Jurkat, Clone E6-1 (cell line): Measurements from ENCODE around the gene GEMIN2.
A peak's percentile ranks its signal among the peaks of the same experiment; 100 is the strongest.
"Not testable (repeated sequence)": the region's sequence is repeated elsewhere in the genome, so short reads cannot be mapped to it uniquely, and the experiment has no call there.

Experiments used
- DNase-seq: peaks from one replicate; pipeline ENCODE4 v3.0.0-alpha.2; 2011; ENCODE audit warnings: low read depth, low spot score
- H3K4me3 ChIP-seq: 2 replicates; pipeline ENCODE4 v1.5.1; 2011; ENCODE audit warnings: mild to moderate bottlenecking, low read length, control low read depth, moderate library complexity

Gene GEMIN2

DNA sequence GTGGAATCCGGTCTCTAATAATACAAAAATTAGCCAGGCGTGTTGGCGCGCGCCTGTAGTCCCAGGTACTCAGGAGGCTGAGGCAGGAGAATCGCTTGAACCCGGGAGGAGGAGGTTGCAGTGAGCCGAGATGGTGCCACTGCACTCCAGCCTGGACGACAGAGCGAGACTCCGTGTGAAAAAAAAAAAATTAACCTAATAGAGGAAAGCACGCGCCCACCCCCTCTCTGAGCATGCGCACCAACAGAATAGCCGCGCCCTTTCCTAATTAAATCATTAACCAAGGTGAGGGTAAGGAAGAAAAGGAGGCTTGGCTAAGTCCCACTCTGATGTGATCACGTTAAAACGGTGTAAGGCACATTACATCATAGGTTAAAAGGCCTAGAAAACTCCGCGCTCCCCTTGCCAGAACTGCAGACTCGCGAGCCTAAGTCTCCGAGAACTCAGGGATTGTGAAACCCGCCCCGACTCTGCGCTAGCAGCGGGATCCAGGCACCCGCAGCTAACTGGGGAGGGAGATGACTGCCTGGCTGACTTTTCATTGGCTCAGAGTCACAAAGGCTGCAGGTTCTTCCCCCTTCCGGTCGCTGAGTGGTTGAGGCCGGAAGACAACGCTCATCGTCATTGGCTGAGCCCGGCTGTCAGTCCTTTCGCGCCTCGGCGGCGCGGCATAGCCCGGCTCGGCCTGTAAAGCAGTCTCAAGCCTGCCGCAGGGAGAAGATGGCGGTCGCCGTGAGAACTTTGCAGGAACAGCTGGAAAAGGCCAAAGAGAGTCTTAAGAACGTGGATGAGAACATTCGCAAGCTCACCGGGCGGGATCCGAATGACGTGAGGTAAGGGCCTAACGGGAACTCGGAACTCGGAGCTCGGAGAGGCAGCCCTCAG lies 60.7 kb downstream of the GEMIN2 start, which contains the start of gene PNN:
Gene PNN (plus strand): TSS at position 695 of the 885 bp plus-strand sequence. CDS start 26 bp downstream, at position 721.
- H3K4me3 ChIP-seq: peak within 1 kb of the TSS; percentile 96
- peak; percentile 100 for DNase-seq

DNA sequence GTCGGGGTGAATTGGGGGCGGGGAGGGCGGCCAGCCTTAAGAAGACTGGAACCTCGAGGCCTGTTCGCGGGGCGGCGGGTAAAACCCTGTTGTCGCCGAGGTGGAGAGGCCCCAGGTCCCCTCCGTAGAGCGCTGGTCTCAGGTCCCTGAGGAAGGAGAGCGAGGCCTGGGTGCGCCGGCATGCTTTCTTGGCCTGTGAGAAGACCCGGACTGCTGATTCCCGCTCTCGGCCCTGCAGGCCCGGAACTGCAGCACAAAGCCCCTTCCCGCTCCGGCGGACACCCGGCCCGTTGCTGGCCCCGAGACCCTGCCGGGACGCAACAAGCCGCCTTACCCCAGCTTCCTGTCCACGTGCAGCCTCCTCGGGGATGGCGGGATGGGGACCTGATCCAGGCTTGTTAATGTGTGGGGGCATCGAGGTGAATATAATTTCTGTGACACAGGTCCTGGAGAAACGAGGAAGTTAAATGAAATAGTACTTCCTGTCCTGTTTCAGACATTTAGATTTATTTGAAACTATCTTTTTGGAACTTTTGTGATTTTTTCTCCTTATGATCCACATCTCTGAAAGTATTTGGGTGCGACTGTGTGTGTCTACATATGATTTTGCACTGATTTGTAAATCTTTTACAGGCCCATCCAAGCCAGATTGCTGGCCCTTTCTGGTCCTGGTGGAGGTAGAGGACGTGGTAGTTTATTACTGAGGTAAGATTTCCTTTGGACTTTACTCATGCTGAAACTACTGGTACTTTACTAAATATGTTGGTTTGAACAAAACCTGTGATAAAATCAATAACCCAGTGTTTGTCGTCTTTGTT lies 61.5 kb downstream of the GEMIN2 start:
- H3K4me3 ChIP-seq: peak overlapping the region; percentile 96
- no peak for DNase-seq

DNA sequence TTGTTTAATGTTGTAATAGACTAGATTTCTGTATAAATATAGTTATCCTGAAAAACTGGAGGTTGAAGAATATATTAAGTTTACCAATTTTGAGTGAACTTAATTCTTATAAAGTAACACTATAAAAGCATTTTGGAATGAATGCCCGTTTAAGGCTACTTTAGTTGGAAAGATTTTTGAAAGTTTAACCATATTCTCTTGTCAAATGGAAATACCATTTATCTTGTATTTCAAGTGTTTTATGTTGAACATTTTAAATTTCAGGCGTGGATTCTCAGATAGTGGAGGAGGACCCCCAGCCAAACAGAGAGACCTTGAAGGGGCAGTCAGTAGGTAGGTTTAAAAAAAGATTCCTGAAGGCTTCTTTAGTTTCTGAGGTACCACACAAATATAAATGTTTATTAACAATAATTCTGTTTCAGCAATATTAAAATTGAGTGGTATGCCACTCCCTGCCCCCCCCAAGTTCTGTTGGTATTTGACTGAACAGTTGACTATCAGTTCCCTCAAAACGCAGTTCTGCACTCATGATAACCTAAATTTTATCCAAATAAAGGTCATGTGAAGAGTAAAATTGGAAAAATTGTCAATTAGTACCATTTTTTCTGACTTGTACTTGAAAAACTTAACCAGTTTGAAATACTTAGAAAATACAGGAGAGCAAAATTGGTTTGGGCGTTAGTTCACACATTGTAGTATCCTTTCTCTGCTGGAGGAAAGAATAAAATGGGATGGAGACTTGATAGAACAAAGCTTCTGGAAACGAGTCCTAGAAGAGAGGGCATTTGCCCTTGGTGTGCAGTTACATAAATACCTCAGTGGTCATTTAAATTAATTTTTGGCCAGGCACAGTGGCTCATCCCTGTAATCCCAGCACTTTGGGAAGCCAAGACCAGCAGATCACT lies 62.4 kb downstream of the GEMIN2 start:
- no peak for DNase-seq
- peak overlapping the region; percentile 96 for H3K4me3 ChIP-seq

DNA sequence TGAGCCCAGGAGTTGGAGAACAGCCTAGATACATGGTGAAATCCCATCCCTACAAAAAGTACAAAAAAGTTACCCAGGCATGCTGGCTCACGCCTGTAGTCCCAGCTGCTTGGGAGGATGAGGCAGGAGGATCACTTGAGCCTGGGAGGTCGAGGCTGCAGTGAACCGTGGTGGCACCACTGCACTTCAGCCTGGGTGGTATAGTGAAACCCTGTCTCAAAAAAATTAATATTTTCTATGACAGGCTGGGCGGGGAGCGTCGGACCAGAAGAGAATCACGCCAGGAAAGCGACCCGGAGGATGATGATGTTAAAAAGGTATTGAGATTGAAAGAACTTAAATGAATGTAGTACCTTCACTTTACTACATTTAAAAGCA lies 63.0 kb downstream of the GEMIN2 start:
- H3K4me3 ChIP-seq: no peak overlapping the region
- no peak for DNase-seq

DNA sequence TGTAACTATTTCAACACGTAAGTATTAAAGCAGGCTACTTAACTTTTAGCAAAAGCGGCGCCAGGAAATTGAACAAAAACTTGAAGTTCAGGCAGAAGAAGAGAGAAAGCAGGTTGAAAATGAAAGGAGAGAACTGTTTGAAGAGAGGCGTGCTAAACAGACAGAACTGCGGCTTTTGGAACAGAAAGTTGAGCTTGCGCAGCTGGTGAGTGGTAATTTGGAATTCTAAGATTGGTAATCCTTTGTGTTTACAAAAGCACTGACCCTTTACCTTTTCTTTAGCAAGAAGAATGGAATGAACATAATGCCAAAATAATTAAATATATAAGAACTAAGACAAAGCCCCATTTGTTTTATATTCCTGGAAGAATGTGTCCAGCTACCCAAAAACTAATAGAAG lies 64.9 kb downstream of the GEMIN2 start:
- no peak overlapping the region for H3K4me3 ChIP-seq
- DNase-seq: no peak

DNA sequence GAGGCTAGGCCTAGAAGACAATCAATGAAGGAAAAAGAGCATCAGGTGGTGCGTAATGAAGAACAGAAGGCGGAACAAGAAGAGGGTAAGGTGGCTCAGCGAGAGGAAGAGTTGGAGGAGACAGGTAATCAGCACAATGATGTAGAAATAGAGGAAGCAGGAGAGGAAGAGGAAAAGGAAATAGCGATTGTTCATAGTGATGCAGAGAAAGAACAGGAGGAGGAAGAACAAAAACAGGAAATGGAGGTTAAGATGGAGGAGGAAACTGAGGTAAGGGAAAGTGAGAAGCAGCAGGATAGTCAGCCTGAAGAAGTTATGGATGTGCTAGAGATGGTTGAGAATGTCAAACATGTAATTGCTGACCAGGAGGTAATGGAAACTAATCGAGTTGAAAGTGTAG lies 66.4 kb downstream of the GEMIN2 start:
- H3K4me3 ChIP-seq: no peak overlapping the region
- DNase-seq: no peak

DNA sequence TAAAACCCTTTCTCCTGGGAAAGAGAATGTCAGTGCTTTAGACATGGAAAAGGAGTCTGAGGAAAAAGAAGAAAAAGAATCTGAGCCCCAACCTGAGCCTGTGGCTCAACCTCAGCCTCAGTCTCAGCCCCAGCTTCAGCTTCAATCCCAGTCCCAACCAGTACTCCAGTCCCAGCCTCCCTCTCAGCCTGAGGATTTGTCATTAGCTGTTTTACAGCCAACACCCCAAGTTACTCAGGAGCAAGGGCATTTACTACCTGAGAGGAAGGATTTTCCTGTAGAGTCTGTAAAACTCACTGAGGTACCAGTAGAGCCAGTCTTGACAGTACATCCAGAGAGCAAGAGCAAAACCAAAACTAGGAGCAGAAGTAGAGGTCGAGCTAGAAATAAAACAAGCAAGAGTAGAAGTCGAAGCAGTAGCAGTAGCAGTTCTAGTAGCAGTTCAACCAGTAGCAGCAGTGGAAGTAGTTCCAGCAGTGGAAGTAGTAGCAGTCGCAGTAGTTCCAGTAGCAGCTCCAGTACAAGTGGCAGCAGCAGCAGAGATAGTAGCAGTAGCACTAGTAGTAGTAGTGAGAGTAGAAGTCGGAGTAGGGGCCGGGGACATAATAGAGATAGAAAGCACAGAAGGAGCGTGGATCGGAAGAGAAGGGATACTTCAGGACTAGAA lies 67.0 kb downstream of the GEMIN2 start:
- H3K4me3 ChIP-seq: no peak overlapping the region
- DNase-seq: no peak

DNA sequence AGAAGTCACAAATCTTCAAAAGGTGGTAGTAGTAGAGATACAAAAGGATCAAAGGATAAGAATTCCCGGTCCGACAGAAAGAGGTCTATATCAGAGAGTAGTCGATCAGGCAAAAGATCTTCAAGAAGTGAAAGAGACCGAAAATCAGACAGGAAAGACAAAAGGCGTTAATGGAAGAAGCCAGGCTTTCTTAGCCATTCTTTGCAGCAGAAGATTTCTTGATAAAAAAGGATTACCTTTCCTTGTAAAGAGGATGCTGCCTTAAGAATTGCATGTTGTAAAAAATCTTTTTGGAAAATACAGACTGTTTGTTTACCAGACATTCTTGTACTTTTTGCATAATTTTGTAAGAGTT lies 67.5 kb downstream of the GEMIN2 start:
- no peak overlapping the region for H3K4me3 ChIP-seq
- no peak for DNase-seq

DNA sequence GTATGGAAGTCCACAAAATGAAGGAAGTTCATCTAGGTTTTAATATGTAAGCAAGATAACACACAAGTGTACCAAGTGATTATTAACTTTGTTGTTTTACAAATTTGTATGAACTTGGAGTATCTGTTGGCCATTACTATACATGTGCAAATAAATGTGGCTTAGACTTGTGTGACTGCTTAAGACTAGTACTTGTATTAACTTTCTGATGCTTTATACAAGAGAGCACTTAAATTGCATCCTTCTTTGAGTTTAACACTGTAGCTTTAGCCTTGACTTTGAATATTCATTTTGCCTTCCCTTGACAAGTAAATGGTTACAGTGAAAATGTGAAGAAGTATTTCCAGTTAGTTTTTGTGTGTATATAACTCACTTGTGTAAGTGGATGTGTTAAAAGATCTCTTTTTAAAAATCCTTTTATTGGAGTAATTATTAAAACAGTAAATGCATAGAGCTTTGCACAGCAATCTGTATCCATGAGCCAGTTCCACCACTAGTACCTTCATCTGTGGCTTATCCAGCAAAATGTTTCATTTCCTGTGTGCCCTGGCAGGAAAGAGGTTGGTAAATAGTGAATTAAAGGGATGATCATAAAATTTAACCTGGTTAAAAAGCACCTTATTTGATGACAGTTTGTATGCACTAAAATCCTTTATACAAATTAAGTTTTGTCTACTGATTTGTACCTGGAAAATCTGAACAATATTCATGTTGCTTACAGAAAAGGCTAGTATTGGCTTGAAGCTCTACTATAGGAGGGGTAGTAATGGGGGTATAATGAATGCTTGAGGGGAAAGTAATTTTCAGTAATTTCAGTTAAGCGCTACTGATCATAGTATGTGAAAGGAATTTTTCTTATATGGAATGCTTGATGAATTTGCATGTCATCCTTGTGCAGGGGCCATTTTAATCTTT lies 68.9 kb downstream of the GEMIN2 start:
- H3K4me3 ChIP-seq: no peak overlapping the region
- no peak for DNase-seq

DNA sequence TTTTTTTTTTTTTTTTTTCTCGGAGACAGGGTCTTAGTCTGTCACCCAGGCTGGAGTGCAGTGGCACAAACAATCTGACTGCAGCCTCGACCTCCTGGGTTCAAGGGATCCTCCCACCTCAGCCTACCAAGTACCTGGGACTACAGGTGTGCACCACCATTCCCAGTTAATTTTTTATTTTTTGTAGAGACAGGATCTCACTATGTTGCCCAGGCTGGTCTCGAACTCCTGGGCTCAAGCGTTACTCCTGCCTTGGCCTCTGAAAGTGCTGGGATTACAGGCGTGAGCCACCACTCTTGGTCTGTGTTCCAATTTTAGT lies 69.5 kb downstream of the GEMIN2 start:
- not testable (repeated sequence) for H3K4me3 ChIP-seq

DNA sequence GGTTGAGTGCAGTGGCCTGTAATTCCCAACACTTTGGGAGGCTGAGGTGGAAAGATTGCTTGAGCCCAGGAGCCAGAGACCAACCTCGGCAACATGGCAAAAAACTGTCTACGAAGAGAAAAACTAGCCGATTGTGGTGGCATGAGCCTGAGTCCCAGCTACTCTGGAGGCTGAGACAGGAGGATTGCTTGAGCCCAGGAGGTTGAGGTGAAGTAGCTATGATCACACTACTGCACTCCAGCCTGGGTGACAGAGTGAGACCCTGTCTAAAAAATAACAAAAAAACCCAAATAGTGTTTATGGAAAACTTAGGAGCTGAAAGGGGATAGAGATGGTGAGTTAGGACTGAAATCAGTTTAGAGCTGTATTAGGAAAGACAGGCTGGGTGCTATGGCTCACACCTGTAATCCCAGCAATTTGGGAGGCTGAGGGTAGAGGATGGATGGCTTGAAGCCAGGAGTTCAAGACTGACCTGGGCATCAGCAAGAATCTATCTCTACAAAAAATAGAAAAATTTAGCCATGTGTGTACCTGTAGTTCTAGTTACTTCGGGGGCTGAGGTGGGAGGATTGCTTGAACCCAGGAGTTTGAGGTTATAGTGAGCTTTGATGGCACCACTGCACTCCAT lies 70.6 kb downstream of the GEMIN2 start:
- no peak overlapping the region for H3K4me3 ChIP-seq
- no peak for DNase-seq

More for the DNA sequence above, 69.5 kb downstream of the GEMIN2 start:
- DNase-seq: not testable (repeated sequence)

DNA sequence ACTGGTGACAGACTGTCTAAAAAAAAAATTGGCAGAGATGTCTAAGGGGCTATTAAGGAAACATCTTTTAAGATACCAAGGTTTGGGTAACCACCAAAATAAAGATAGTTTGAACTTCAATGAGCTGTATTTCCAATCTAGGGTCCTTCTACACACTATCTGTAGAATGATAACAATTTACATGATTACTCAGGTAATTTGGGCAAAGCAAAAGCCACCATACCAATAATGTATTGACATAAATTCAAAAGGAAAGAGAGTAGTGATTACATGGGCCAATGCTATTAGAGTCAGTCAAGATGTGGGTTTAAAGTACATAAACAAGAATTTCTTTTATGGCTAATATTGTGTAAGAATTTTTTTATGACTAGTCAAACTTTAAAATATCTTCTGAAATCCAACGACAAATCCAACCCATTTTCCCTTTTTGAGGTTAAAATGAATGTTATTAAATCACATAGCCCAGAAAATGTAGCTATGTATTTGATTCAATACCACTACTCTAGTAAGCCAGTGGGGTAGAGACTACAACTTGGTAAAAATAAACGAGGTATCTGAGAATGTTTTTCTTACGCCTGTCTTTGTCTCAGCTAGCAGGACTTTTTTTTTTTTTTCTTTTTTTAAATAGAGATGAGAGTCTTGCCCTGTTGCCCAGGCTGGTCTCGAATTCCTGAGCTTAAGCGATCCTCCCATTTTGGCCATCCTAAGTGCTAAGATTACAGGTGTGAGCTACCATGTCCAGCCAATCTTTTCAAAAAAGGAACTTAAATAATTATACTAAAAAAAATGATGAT lies 71.3 kb downstream of the GEMIN2 start:
- H3K4me3 ChIP-seq: no peak overlapping the region
- DNase-seq: no peak
